ENCODE results near the gene SLC66A2.

DNA sequence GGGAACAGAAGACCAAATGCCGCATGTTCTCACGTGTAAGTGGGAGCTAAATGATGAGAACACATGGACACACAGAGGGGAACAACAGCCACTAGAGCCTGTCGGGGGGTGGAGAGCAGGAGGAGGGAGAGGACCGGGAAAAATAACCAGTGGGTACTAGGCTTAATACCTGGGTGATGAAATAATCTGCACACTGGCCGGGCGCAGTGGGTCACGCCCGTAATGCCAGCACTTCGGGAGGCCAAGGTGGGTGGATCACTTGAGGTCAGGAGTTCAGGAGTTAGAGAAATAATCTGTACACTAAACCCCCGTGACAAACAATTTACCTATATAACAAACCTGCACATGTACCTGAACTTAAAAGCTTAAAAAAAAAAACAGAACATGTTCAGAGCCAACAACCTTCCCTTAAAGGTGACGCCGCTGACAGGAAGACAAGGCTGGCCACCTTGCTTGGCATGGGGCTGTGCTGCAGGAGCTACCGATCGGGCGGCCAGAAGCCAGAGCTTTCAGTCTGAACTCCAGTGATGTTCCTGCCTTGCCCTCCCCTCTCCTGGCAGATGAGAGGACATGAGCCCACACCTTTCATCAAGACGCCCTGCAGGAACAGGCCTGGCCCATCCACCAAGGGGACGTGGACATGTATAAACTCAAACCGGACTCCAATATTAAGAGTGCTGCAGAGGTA, 11.2 kb downstream of the SLC66A2 start:
- TF ChIP-seq POLR2A (IDR thresholded peaks at IDR 0.05) = no peak
- TF ChIP-seq, protein P1, sequence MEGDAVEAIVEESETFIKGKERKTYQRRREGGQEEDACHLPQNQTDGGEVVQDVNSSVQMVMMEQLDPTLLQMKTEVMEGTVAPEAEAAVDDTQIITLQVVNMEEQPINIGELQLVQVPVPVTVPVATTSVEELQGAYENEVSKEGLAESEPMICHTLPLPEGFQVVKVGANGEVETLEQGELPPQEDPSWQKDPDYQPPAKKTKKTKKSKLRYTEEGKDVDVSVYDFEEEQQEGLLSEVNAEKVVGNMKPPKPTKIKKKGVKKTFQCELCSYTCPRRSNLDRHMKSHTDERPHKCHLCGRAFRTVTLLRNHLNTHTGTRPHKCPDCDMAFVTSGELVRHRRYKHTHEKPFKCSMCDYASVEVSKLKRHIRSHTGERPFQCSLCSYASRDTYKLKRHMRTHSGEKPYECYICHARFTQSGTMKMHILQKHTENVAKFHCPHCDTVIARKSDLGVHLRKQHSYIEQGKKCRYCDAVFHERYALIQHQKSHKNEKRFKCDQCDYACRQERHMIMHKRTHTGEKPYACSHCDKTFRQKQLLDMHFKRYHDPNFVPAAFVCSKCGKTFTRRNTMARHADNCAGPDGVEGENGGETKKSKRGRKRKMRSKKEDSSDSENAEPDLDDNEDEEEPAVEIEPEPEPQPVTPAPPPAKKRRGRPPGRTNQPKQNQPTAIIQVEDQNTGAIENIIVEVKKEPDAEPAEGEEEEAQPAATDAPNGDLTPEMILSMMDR (IDR thresholded peaks at IDR 0.05) = no peak
